Astrocyte (in vitro differentiated cells and primary cell): ENCODE data around the gene WDR4. TPM values are rescaled to one million over a fixed set of nuclear protein-coding genes. Genes with fewer than 3 reads are reported as not detected.

Source experiments
- DNase-seq: peaks from one replicate; pipeline ENCODE4 v3.0.0-alpha.2; 2010; ENCODE audit warnings: low read depth
- FAIRE-seq: peaks from 2 replicates; lab custom pipeline; 2011; peaks lifted over from hg19 to GRCh38; lab: Jason Lieb, UNC
- H2AFZ ChIP-seq: 2 replicates; pipeline ENCODE4 v1.6.0; 2012; ENCODE audit warnings: low read depth, low read length, inconsistent platforms
- H3K27ac ChIP-seq: 2 replicates; pipeline ENCODE4 v1.5.1; 2011; ENCODE audit warnings: low read depth, low read length, inconsistent platforms
- H3K27me3 ChIP-seq: 2 replicates; pipeline ENCODE4 v1.6.0; 2011; ENCODE audit warnings: low read length, inconsistent platforms; ENCODE audit not compliant: insufficient read depth
- H3K36me3 ChIP-seq: 2 replicates; pipeline ENCODE4 v1.5.1; 2011; ENCODE audit warnings: low read length, inconsistent platforms; ENCODE audit not compliant: insufficient read depth
- H3K4me1 ChIP-seq: 2 replicates; pipeline ENCODE4 v1.5.1; 2011; ENCODE audit warnings: low read length, inconsistent platforms; ENCODE audit not compliant: insufficient read depth
- H3K4me2 ChIP-seq: 2 replicates; pipeline ENCODE4 v1.6.0; 2012; ENCODE audit warnings: low read length, inconsistent platforms
- H3K4me3 ChIP-seq: 2 replicates; pipeline ENCODE4 v1.5.1; 2011; ENCODE audit warnings: low read depth, mild to moderate bottlenecking, low read length, inconsistent platforms; ENCODE audit not compliant: insufficient read depth
- H3K79me2 ChIP-seq: 2 replicates; pipeline ENCODE4 v1.6.0; 2012; ENCODE audit warnings: mild to moderate bottlenecking, low read length, inconsistent platforms; ENCODE audit not compliant: insufficient read depth
- H3K9ac ChIP-seq: 2 replicates; pipeline ENCODE4 v1.6.0; 2012; ENCODE audit warnings: mild to moderate bottlenecking, low read length, inconsistent platforms
- H3K9me3 ChIP-seq: 2 replicates; pipeline ENCODE4 v1.5.1; 2012; ENCODE audit warnings: low read depth, mild to moderate bottlenecking, low read length, inconsistent platforms; ENCODE audit not compliant: insufficient read depth
- H4K20me1 ChIP-seq: 2 replicates; pipeline ENCODE4 v1.6.0; 2012; ENCODE audit warnings: low read length, inconsistent platforms; ENCODE audit not compliant: insufficient read depth
- H3K27ac Mint-ChIP-seq: one replicate; pipeline ENCODE4 v1.8.0; 2021; ENCODE audit warnings: mild to moderate bottlenecking, mixed read lengths; ENCODE audit not compliant: unreplicated experiment
- H3K27me3 Mint-ChIP-seq: one replicate; pipeline ENCODE4 v1.8.0; 2021; ENCODE audit warnings: low read depth, mixed read lengths; ENCODE audit not compliant: unreplicated experiment
- H3K36me3 Mint-ChIP-seq: one replicate; pipeline ENCODE4 v1.8.0; 2021; ENCODE audit warnings: low read depth, mixed read lengths; ENCODE audit not compliant: unreplicated experiment
- H3K4me1 Mint-ChIP-seq: one replicate; pipeline ENCODE4 v1.8.0; 2021; ENCODE audit warnings: low read depth, mixed read lengths; ENCODE audit not compliant: unreplicated experiment
- H3K4me3 Mint-ChIP-seq: one replicate; pipeline ENCODE4 v1.8.0; 2021; ENCODE audit warnings: mild to moderate bottlenecking, moderate library complexity, mixed read lengths; ENCODE audit not compliant: unreplicated experiment
- H3K9me3 Mint-ChIP-seq: one replicate; pipeline ENCODE4 v1.8.0; 2021; ENCODE audit warnings: mild to moderate bottlenecking, mixed read lengths; ENCODE audit not compliant: unreplicated experiment
- EZH2 ChIP-seq: IDR thresholded peaks from 2 replicates; pipeline ENCODE4 v1.6.1; 2012; ENCODE audit warnings: mild to moderate bottlenecking, low read length, inconsistent platforms; ENCODE audit not compliant: insufficient read depth
- total RNA-seq: library from RNA; stranded (reverse); gene quantifications from 2 replicates; pipeline ENCODE4 v1.2.1, GENCODE V29; 2021
- TF ChIP-seq, protein P1 (sequence below): IDR thresholded peaks from 2 replicates; pipeline ENCODE4 v1.5.1; 2011; ENCODE audit warnings: low read depth, mild to moderate bottlenecking, inconsistent platforms, low read length, moderate library complexity; ENCODE audit not compliant: insufficient read depth

The WDR4 gene
- total RNA-seq, 1 donor from 2014 or later, result 20.5 TPM

DNA sequence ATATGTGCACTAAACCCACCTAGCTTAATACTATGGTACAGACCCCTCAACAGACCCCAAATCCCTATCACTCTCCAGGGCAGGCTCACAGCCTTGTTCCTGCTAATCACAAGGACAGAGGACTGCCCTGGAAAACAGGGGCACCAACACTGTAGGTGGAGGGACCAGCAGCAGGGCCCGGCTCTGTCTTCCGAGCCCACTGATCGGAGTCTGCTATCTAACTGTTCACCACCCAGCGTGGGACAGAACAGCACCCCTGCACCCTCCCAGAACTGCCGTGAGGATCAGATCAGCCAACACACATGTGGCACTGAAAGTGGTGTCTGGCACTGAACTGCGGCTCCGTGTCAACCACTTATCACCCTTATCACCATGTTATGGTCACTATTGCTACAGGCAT, 6.2 kb downstream of the WDR4 start:
- no peaks in the 10 kb centered on the region for H3K9me3 ChIP-seq
- H3K27me3 ChIP-seq, result no peaks in the 10 kb centered on the region
- H4K20me1 ChIP-seq, result peaks cover 30% of the 10 kb centered on the region
- H2AFZ ChIP-seq, result no peak overlapping the region
- peaks cover 71% of the 10 kb centered on the region for H3K79me2 ChIP-seq
- H3K4me3 ChIP-seq, result no peak overlapping the region
- Mint-ChIP-seq H3K4me1 (peaks cover 1% of the 10 kb centered on the region), H3K4me3 (no peak overlapping the region), H3K27me3 (no peaks in the 10 kb centered on the region), H3K27ac (no peak overlapping the region), H3K36me3 (peaks cover 11% of the 10 kb centered on the region), H3K9me3 (no peaks in the 10 kb centered on the region)
- no peak overlapping the region for H3K4me2 ChIP-seq
- peaks cover 2% of the 10 kb centered on the region for H3K4me1 ChIP-seq
- no peak for DNase-seq
- H3K9ac ChIP-seq, result no peak overlapping the region
- H3K27ac ChIP-seq, result no peak overlapping the region
- FAIRE-seq, result no peak
- TF ChIP-seq EZH2, result no peak
- TF ChIP-seq, protein P1, sequence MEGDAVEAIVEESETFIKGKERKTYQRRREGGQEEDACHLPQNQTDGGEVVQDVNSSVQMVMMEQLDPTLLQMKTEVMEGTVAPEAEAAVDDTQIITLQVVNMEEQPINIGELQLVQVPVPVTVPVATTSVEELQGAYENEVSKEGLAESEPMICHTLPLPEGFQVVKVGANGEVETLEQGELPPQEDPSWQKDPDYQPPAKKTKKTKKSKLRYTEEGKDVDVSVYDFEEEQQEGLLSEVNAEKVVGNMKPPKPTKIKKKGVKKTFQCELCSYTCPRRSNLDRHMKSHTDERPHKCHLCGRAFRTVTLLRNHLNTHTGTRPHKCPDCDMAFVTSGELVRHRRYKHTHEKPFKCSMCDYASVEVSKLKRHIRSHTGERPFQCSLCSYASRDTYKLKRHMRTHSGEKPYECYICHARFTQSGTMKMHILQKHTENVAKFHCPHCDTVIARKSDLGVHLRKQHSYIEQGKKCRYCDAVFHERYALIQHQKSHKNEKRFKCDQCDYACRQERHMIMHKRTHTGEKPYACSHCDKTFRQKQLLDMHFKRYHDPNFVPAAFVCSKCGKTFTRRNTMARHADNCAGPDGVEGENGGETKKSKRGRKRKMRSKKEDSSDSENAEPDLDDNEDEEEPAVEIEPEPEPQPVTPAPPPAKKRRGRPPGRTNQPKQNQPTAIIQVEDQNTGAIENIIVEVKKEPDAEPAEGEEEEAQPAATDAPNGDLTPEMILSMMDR, result no peak
- peaks cover 42% of the 10 kb centered on the region for H3K36me3 ChIP-seq

DNA sequence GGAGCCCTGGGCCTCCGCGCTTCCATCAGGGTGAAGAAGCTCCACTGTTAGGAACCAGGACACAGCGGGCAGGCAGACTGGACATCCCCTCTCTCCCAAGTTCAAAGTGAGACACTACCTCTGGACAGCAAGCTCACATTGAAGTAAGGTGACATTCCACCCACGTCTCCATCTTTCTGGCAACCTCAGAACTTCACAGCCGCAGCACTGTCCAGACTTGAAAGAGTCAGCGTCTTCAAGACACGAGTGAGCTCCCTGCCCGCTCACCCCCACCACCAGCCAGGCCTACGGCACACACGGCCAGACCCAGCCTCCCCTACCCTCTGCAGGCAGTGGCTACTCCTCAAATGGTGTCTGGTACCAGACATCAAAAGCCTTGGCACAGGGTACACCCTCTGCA, 11.1 kb downstream of the WDR4 start:
- Mint-ChIP-seq H3K4me1 (no peaks in the 10 kb centered on the region), H3K27me3 (no peaks in the 10 kb centered on the region), H3K36me3 (peaks cover 9% of the 10 kb centered on the region), H3K9me3 (no peaks in the 10 kb centered on the region), H3K4me3 (no peak overlapping the region), H3K27ac (no peak overlapping the region)
- DNase-seq (no peak), FAIRE-seq (no peak)
- Histone ChIP-seq H3K9ac (no peak overlapping the region), H2AFZ (no peak overlapping the region), H3K79me2 (peaks cover 83% of the 10 kb centered on the region), H3K36me3 (peaks cover 31% of the 10 kb centered on the region), H3K27ac (no peak overlapping the region), H3K4me2 (no peak overlapping the region), H3K4me1 (no peaks in the 10 kb centered on the region), H3K9me3 (no peaks in the 10 kb centered on the region), H3K27me3 (no peaks in the 10 kb centered on the region), H3K4me3 (no peak overlapping the region), H4K20me1 (peaks cover 72% of the 10 kb centered on the region)
- TF ChIP-seq, protein P1, result no peak
- TF ChIP-seq EZH2, result no peak

DNA sequence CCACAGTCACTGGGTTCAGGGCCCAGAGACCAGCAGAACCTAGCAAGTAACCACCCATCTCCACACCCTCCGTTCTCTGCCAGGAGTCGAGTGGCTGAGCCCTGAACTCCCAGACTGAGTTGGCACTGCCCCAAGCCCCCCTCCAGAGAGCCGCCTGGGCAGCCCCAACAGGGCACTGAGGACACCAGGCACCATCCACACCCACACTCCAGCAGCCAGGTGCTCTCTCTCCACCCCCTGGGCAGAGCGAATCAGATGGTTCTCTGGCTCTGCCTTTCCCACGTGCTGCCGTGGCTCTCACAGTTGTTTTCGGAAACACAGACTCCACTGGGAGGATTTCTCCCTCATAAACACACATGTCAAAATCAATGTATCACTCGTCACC, 13.6 kb downstream of the WDR4 start:
- Histone ChIP-seq H3K4me2 (no peak overlapping the region), H3K79me2 (peaks cover 88% of the 10 kb centered on the region), H3K4me3 (no peak overlapping the region), H3K27me3 (no peaks in the 10 kb centered on the region), H3K9ac (no peak overlapping the region), H2AFZ (no peak overlapping the region), H3K36me3 (peaks cover 22% of the 10 kb centered on the region), H4K20me1 (peaks cover 81% of the 10 kb centered on the region), H3K4me1 (no peaks in the 10 kb centered on the region), H3K9me3 (no peaks in the 10 kb centered on the region), H3K27ac (no peak overlapping the region)
- Mint-ChIP-seq H3K4me3 (no peak overlapping the region), H3K4me1 (no peaks in the 10 kb centered on the region), H3K9me3 (no peaks in the 10 kb centered on the region), H3K36me3 (peaks cover 9% of the 10 kb centered on the region), H3K27ac (no peak overlapping the region), H3K27me3 (no peaks in the 10 kb centered on the region)
- DNase-seq, result no peak
- no peak for FAIRE-seq
- TF ChIP-seq EZH2, result no peak
- TF ChIP-seq, protein P1, result no peak
